SKM-1 (cell line): ENCODE results near the gene MIB1.
A peak's percentile ranks its signal among the peaks of the same experiment; 100 is the strongest.
"Not testable (repeated sequence)": the region's sequence is repeated elsewhere in the genome, so short reads cannot be mapped to it uniquely, and the experiment has no call there.

ENCODE experiments used
- DNase-seq: peaks from one replicate; lab custom pipeline; 2025; ENCODE audit not compliant: unreplicated experiment; lab: John Stamatoyannopoulos, UW

The MIB1 gene

DNA sequence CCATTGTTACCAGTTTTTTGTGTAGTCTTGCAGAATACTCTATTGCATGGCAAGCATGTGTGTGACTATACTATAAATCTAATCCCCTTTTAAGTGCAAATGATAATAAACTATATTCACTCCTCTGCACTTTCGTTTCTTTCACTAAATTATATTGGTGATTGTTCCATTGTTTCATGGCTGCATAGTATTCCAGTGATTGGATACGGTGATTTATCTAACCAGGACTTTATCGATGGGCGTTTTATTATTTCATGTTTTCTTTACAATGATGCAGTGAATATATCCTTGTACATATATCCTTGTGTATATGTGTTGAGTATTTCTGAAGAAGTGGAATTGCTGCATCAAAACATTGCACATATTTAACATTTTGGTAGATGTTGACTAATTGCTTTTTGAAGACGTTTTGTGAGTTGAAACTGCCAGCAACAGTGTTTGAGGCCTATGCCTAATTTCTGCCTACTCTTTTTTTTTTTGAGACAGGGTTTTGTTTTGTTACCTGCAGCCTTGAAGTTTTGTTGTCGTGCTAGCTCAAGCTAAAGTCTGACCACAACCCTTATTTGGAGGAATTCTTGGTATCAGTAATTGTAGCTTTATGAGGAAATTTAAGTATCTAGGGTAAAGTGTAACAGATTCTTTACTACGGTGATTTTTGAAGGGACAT lies 2.7 kb downstream of the MIB1 start:
- no peak for DNase-seq

DNA sequence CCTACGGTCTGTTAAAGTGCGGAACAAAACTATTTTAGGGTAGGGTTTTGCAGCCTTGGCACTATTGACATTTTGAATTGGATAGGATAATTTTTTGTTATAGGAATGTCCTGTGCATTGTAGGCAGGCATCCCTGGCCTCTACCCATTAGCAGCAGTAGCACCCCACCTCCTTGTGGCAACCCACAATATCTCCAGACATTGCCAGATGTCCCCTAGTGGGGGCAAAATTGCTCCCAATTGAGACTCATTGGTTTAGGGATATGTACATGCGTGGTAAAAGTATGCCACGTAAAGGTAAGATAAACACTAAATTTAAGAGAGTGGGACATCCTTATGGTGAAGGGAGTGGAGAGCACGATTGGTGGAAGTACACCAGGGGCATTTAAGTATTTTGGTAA lies 4.6 kb downstream of the MIB1 start:
- DNase-seq: no peak

- DNase-seq: no peak
Measured at GRCh38 chr18:21747268-21747667, 6.7 kb downstream of the MIB1 start.

DNA sequence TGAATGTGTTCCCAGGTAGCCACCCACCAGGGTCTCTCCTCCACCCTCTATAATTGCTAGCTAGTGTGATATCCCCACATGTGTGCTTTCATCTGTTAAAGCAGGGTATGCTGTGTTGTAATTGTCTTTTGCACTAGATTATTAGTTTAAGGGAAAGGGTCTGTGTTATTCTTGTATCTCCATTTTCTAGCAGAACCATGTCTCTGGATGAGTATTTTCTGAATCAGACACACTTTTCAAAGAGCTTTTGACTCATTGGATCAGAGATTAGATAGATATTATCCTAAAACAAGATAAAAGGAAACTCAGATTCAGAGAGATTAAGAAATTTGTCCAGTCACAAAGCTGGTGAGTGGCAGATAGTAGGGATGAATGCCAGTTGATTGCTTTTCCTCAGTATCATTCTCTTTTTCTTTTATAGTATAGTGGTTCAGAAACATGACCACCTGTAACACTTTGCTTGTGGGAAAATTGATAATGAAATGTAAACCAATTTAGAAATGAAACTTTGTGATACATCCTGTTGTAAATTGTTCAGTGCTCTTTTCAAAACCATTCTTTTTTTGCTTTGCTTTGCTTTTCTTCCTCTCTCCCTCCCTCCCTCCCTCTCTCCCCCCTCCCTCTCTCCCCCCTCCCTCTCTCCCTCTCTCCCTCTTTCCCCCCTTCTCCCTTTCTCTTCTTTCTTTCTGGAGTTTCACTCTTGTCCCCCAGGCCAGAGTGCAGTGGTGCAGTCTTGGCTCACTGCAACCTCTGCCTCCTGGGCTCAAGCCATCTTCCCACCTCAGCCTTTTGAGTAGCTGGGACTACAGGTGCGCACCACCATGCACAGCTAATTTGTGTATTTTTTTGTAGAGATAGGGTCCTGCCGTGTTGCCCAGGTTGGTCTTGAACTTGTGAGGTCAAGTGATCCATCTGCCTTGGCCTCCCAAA lies 7.4 kb downstream of the MIB1 start:
- no peak for DNase-seq

DNA sequence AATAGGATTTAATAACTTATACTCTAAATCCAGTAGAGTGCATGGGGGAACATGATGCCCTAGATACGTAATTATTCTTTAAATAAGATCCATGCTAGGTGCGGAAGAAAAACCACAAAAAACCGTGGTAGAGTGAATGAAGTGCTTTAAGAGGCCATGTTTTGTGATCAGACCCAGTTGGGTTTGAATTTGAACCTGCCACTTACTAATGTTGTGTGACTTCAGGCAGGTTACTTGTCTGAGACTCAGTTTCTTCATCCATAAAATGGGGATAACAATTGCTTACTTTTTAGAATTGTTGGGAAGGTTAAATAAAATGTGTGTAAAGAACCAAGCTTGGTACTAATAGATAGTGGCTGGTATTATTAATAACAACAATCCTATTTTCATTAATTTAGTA lies 17.2 kb downstream of the MIB1 start:
- DNase-seq: no peak

- no peak for DNase-seq
Measured at GRCh38 chr18:21759836-21760235, 19.2 kb downstream of the MIB1 start.

DNA sequence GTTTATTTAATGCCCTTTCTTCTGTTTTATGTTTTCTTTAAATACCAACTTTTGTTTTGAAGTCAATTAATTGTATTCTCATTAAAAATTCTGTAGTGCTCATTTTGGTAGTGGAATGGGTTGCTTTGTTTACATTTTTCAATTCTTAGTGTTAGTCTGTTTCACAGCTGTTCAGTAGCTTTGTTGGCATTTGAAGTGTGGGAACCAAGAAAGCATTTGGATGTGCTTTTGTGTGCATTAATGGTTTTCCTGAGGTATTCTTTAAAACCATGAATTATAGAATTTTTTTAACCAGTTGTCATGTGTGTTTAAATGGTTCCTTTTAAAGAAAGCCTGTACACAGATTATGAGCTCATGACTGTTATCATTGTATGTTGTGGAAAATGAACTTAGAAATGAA lies 19.7 kb downstream of the MIB1 start:
- DNase-seq: no peak

DNA sequence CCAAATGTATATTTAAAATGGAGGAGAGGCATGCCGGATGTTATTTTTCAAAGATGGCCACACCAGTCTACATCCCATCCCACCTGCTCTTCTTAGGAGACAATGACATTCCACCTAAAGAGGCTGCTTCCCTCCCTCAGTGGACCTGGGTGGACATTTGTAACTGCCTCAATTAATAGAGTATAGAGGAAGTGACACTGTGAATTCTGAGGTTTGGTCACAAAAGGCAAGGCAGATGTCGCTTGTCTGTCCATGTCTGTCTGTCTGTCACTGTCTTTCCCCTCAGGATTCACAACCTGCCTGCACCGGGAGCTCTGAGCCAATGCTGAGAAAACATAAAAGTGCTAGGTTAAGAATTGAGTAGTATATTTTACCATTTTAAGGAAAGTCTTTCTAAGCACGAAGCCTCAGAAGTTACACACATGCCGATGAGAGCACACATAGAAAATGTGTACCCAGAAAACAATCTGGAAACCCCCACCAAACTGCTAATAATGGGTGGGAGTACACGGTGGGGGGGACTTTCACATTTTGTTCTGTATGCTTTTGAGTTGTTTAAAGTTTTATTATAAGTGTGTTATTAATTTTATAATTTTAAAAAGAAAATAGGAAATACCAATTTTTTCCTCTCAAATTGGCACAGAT lies 21.0 kb downstream of the MIB1 start:
- DNase-seq: no peak

DNA sequence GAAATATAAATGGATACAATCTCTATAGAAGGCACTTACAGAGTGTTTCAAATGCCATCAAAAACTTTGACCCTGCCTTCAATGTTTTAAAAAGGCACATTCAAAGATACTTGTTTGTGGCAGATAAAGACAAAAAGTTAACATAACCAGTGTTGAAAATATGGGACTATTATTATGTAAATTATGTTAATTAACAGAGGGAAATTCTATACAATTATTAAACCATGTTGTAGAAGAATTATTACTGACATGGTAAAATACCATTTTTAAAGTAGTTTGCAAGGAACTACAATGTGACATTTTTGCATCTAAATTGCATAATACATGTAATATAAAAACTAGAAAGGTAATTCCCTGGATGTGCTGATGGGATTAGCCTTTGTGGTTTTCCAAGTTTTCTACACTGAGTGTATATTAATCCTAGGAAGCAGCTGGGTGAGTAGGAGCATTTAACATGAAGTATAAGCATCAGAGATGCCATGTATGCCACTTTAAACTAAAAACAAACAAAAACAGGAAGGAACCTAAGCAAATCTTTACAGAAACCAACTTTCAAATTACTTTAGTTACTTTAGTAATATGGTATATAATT lies 21.7 kb downstream of the MIB1 start:
- no peak for DNase-seq

DNA sequence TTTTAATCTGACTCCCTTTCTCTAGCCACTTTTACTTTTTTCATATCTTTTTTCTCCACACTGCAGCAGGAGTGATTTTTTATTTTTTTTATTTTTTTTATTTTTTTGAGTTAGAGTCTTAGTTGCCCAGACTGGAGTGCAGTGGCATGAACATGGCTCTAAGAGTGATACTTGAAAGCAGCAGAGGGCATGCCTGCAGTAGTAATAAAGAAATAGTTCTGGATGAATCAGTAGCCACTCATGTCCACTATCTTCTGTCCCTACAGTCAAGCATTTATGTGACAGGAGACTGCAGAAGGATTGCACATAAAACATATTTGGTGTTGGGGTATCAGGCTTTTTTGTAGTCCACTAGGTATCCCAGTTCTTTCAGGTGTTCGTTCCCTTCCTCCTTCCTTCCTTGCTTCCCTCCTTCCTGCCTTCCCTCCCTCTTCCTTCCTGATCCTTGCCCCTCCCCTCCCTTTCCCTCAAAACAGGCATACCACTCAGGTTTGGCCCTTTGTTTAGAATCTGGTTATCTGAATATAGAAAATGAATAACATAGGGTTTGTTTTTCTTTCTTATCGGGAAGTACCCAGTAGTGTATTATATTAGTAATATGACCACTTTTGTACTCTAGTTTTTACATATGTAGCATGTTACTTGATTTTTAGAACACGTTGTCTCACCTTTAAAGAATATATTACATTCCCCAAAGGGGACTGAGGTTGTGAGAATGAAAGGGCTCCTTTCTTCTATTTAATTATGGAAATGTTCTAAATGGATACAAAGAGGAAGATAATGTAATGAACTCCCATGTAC lies 23.5 kb downstream of the MIB1 start:
- DNase-seq: no peak

DNA sequence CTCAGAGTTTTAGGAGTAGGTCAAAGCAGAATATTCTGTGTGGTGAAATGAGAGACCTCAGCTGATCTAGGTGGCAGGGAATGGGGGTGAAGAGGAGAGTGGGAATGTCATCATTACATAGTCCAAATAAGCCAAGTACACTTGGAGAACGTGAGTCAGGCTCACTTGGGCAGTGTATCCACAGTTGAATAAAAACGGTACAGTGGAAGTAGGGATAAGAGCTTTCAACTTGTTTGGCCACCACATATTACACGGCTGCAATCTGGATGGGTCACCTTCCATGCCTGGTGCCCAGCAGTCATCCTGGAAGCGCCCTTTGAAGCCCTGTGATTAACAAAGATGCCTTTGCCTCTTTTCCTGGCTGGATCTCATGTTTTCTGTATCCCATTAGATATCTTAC lies 28.6 kb downstream of the MIB1 start:
- DNase-seq: no peak

GRCh38 chr18:21774722-21775121 lies 34.1 kb downstream of the MIB1 start:
- DNase-seq: no peak

- no peak for DNase-seq
Measured at GRCh38 chr18:21777814-21778213, 37.2 kb downstream of the MIB1 start.

DNA sequence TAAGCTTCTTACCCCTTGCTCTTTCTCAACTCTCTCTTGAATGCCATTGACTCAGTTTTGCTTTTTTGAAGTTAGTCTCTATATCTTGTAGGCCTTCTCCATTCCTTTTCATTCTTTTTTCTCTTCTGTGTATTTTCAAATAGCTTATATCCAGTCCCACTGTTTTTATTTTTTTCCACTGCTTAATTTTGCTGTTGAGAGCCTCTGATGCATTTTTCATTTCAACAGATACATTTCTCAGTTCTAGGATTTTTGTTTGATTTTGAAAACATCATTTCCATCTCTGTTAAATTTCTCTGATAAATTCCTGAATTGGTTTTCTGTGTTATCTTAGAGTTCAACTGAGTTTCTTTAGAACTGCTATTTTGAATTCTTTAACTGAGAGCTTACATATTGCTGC lies 45.9 kb downstream of the MIB1 start:
- DNase-seq: no peak

DNA sequence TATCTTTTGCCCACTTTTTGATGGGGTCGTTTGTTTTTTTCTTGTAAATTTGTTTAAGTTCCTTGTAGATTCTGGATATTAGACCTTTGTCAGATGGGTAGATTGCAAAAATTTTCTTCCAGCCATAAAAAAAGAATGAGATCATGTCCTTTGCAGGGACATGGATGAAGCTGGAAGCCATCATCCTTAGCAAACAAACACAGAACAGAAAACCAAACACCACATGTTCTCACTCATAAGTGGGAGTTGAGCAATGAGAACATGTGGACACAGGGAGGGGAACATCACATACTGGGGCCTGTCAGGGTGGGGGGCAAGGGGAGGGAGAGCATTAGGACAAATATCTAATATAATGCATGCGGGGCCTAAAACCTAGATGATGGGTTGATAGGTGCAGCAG lies 55.5 kb downstream of the MIB1 start:
- not testable (repeated sequence) for DNase-seq

DNA sequence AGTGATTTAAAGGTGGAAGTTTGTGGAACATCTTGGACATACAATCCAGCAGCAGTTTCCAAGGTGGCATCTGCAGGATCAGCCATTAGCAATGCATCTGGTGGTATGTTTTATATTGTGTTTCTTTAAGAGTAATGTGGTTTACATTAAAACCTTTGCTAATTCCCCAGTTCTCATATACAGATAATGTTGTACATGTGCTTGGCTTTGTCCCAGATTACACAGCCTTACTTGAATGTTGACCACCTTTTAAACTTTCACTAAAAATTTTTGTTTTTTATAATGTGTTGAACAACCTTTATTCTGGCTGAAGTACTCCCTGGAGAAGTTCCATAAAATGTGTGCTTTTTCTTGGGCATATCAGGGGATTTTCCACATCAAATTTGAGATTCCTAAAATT lies 57.5 kb downstream of the MIB1 start:
- no peak for DNase-seq

GRCh38 chr18:21799721-21800120 lies 59.1 kb downstream of the MIB1 start:
- DNase-seq: no peak

- peak; percentile 13 for DNase-seq
Measured at GRCh38 chr18:21803495-21803894, 62.9 kb downstream of the MIB1 start.

- no peak for DNase-seq
Measured at GRCh38 chr18:21805771-21806366, 65.3 kb downstream of the MIB1 start.

- DNase-seq: no peak
Measured at GRCh38 chr18:21808185-21808584, 67.6 kb downstream of the MIB1 start.
